Activated naive CD8-positive, alpha-beta T cell (primary cell): Measurements from ENCODE around the gene SCAPER.

Experiments used
- H3K27ac Mint-ChIP-seq: one replicate; pipeline ENCODE4 v1.8.0; 2021; ENCODE audit warnings: mixed read lengths
- H3K27me3 Mint-ChIP-seq: one replicate; pipeline ENCODE4 v1.8.0; 2021; ENCODE audit warnings: mixed read lengths
- H3K36me3 Mint-ChIP-seq: one replicate; pipeline ENCODE4 v1.8.0; 2021; ENCODE audit warnings: mixed read lengths
- H3K4me1 Mint-ChIP-seq: one replicate; pipeline ENCODE4 v1.8.0; 2021; ENCODE audit warnings: low read depth, mixed read lengths
- H3K4me3 Mint-ChIP-seq: one replicate; pipeline ENCODE4 v1.8.0; 2021; ENCODE audit warnings: mild to moderate bottlenecking, mixed read lengths
- H3K9me3 Mint-ChIP-seq: one replicate; pipeline ENCODE4 v1.8.0; 2021; ENCODE audit warnings: low read depth, mixed read lengths

Gene SCAPER

DNA sequence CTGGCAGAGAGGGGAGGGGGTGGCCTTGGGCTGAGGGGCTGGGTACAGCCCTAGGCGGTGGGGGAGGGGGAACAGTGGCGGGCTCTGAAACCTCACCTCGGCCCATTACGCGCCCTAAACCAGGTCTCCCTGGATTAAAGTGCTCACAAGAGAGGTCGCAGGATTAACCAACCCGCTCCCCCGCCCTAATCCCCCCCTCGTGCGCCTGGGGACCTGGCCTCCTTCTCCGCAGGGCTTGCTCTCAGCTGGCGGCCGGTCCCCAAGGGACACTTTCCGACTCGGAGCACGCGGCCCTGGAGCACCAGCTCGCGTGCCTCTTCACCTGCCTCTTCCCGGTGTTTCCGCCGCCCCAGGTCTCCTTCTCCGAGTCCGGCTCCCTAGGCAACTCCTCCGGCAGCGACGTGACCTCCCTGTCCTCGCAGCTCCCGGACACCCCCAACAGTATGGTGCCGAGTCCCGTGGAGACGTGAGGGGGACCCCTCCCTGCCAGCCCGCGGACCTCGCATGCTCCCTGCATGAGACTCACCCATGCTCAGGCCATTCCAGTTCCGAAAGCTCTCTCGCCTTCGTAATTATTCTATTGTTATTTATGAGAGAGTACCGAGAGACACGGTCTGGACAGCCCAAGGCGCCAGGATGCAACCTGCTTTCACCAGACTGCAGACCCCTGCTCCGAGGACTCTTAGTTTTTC is 563.6 kb downstream of the SCAPER start:
- H3K9me3 Mint-ChIP-seq = no peaks in the 10 kb centered on the region
- H3K27me3 Mint-ChIP-seq = peaks cover 46% of the 10 kb centered on the region
- peaks cover 47% of the 10 kb centered on the region for H3K4me1 Mint-ChIP-seq
- peak overlapping the region; percentile 73 for H3K4me3 Mint-ChIP-seq
- H3K27ac Mint-ChIP-seq = no peak overlapping the region
- no peaks in the 10 kb centered on the region for H3K36me3 Mint-ChIP-seq

DNA sequence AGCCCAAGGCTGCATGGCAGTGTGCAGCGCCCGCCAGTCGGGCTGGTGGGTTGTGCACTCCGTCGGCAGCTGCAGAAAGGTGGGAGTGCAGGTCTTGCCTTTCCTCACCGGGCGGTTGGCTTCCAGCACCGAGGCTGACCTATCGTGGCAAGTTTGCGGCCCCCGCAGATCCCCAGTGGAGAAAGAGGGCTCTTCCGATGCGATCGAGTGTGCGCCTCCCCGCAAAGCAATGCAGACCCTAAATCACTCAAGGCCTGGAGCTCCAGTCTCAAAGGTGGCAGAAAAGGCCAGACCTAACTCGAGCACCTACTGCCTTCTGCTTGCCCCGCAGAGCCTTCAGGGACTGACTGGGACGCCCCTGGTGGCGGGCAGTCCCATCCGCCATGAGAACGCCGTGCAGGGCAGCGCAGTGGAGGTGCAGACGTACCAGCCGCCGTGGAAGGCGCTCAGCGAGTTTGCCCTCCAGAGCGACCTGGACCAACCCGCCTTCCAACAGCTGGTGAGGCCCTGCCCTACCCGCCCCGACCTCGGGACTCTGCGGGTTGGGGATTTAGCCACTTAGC is 564.3 kb downstream of the SCAPER start:
- Mint-ChIP-seq H3K9me3 (no peaks in the 10 kb centered on the region), H3K4me3 (peak overlapping the region; percentile 89), H3K4me1 (peaks cover 50% of the 10 kb centered on the region), H3K27ac (no peak overlapping the region), H3K36me3 (no peaks in the 10 kb centered on the region), H3K27me3 (peaks cover 46% of the 10 kb centered on the region)

GRCh38 chr15:76340198-76340802 is 564.8 kb downstream of the SCAPER start:
- peaks cover 46% of the 10 kb centered on the region for H3K27me3 Mint-ChIP-seq
- H3K36me3 Mint-ChIP-seq = no peaks in the 10 kb centered on the region
- H3K9me3 Mint-ChIP-seq = no peaks in the 10 kb centered on the region
- H3K27ac Mint-ChIP-seq = no peak overlapping the region
- peak overlapping the region; percentile 89 for H3K4me3 Mint-ChIP-seq
- peaks cover 51% of the 10 kb centered on the region for H3K4me1 Mint-ChIP-seq

GRCh38 chr15:76339305-76340197 is 565.6 kb downstream of the SCAPER start:
- H3K9me3 Mint-ChIP-seq = no peaks in the 10 kb centered on the region
- H3K4me1 Mint-ChIP-seq = peaks cover 52% of the 10 kb centered on the region
- no peaks in the 10 kb centered on the region for H3K36me3 Mint-ChIP-seq
- H3K4me3 Mint-ChIP-seq = peak overlapping the region; percentile 89
- H3K27me3 Mint-ChIP-seq = peaks cover 44% of the 10 kb centered on the region
- H3K27ac Mint-ChIP-seq = no peak overlapping the region

- no peaks in the 10 kb centered on the region for H3K9me3 Mint-ChIP-seq
- H3K36me3 Mint-ChIP-seq = no peaks in the 10 kb centered on the region
Observed at GRCh38 chr15:76338486-76339304, 566.4 kb downstream of the SCAPER start.

GRCh38 chr15:76337696-76338485 is 567.2 kb downstream of the SCAPER start:
- H3K27ac Mint-ChIP-seq = no peak overlapping the region
- peaks cover 52% of the 10 kb centered on the region for H3K4me1 Mint-ChIP-seq
- H3K9me3 Mint-ChIP-seq = no peaks in the 10 kb centered on the region
- no peaks in the 10 kb centered on the region for H3K36me3 Mint-ChIP-seq
- H3K4me3 Mint-ChIP-seq = peak overlapping the region; percentile 83
- H3K27me3 Mint-ChIP-seq = peaks cover 42% of the 10 kb centered on the region

More at GRCh38 chr15:76338486-76339304, 566.4 kb downstream of the SCAPER start:
- Mint-ChIP-seq H3K4me3 (peak overlapping the region; percentile 76), H3K27ac (no peak overlapping the region), H3K4me1 (peaks cover 52% of the 10 kb centered on the region), H3K27me3 (peaks cover 45% of the 10 kb centered on the region)

- Mint-ChIP-seq H3K4me3 (peak overlapping the region; percentile 83), H3K27me3 (peaks cover 42% of the 10 kb centered on the region), H3K27ac (no peak overlapping the region)
Observed at GRCh38 chr15:76337059-76337695, 568.0 kb downstream of the SCAPER start.

DNA sequence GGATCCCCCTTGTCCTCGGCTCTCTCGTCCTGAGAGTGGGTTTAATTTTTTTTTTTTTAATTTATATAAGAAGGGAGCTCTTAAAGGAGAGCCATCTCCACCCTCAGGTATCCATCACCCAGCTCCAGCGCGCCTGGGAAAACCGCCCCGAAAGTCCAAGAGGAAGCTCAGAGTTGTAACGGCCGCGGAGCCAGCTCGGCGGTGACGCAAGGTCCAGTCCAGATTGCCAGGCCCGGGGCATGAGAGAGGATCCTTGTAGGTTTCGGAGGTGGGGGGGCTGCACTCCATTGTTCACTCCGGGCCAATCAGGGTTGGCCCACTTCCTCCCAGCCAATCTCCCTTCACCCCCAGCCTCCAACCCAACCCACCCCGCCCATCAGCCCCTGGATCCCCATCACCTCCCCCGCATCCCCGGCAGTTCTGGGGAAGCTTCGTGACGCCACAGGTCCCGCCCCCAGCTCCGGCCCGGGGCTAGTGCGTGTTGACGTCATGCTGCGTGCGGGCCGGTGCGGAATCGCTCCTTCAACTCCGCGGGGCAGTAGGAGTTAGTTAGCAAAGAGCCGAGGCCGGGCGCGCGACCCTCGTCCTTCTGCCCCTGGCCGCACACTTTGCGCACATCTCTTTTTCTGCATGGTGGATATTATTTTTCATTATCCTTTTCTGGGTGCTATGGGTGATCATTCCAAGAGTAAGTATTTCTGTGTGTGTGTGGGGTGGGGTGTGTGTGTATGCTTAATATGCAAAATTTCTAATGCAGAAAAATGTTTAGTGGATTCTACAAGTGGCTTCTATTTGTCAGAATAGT is 568.7 kb downstream of the SCAPER start, which contains the start of gene ISL2:
Gene ISL2 (plus strand): TSS at position 520 of the 805 bp plus-strand sequence. CDS start 111 bp downstream, at position 631.
- Mint-ChIP-seq H3K27me3 (peaks cover 38% of the 10 kb centered on the region), H3K9me3 (no peaks in the 10 kb centered on the region), H3K4me3 (peak within 1 kb of the TSS; percentile 83), H3K36me3 (no peaks in the 10 kb centered on the region), H3K27ac (no peak within 1 kb of the TSS), H3K4me1 (peaks cover 44% of the 10 kb centered on the region)

More at GRCh38 chr15:76337059-76337695, 568.0 kb downstream of the SCAPER start:
- no peaks in the 10 kb centered on the region for H3K9me3 Mint-ChIP-seq
- H3K4me1 Mint-ChIP-seq = peaks cover 51% of the 10 kb centered on the region
- no peaks in the 10 kb centered on the region for H3K36me3 Mint-ChIP-seq

- no peaks in the 10 kb centered on the region for H3K36me3 Mint-ChIP-seq
- H3K9me3 Mint-ChIP-seq = no peaks in the 10 kb centered on the region
- H3K4me1 Mint-ChIP-seq = peaks cover 39% of the 10 kb centered on the region
- H3K4me3 Mint-ChIP-seq = peak overlapping the region; percentile 83
- H3K27ac Mint-ChIP-seq = no peak overlapping the region
- H3K27me3 Mint-ChIP-seq = peaks cover 41% of the 10 kb centered on the region
Observed at GRCh38 chr15:76335307-76336253, 569.6 kb downstream of the SCAPER start.

DNA sequence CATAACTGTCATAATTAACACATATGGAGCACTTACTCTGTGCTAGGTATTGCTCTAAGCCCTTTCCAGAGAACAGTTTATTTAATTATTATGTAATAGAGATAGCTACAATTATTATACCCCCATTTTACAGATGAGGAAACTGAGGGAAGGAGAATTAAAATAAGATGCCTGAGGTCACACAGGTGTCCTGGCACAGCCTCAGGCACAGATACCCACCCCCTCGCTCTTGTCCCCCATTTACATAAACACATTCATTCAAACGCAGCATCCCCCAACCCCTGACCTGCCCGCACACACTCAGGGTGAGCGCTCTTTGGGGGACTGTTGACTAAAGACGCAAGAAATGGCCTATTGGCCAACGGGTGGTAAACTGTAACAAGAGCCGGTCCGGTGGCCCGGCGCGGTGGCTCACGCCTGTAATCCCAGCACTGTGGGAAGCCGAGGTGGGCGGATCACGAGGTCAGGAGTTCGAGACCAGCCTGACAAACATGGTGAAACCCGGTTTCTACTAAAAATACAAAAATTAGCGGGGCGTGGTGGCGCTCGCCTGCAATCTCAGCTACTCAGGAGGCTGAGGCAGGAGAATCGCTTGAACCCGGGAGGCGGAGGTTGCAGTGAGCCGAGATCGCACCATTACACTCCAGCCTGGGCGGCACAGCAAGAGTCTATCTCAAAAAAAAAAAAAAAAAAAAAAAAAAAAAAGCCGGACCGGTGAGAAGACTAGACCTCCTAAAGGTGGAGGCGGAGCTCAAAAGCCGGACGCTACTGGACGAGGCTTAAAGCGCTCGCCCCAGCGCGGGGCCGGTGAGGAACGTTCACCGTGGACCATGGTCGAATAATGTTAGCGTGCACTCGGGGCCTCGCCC is 570.5 kb downstream of the SCAPER start:
- no peaks in the 10 kb centered on the region for H3K9me3 Mint-ChIP-seq
- H3K4me1 Mint-ChIP-seq = peaks cover 32% of the 10 kb centered on the region
- peak overlapping the region; percentile 83 for H3K4me3 Mint-ChIP-seq
- no peaks in the 10 kb centered on the region for H3K36me3 Mint-ChIP-seq
- H3K27ac Mint-ChIP-seq = peak overlapping the region; percentile 16
- H3K27me3 Mint-ChIP-seq = peaks cover 44% of the 10 kb centered on the region
